ENCODE measurements around the gene CEP350. TPM values are rescaled to one million over a fixed set of nuclear protein-coding genes. Genes with fewer than 3 reads are reported as not detected.

Gene CEP350
- total RNA-seq, 1 experiment from 2014 or later = 17.1 TPM

DNA sequence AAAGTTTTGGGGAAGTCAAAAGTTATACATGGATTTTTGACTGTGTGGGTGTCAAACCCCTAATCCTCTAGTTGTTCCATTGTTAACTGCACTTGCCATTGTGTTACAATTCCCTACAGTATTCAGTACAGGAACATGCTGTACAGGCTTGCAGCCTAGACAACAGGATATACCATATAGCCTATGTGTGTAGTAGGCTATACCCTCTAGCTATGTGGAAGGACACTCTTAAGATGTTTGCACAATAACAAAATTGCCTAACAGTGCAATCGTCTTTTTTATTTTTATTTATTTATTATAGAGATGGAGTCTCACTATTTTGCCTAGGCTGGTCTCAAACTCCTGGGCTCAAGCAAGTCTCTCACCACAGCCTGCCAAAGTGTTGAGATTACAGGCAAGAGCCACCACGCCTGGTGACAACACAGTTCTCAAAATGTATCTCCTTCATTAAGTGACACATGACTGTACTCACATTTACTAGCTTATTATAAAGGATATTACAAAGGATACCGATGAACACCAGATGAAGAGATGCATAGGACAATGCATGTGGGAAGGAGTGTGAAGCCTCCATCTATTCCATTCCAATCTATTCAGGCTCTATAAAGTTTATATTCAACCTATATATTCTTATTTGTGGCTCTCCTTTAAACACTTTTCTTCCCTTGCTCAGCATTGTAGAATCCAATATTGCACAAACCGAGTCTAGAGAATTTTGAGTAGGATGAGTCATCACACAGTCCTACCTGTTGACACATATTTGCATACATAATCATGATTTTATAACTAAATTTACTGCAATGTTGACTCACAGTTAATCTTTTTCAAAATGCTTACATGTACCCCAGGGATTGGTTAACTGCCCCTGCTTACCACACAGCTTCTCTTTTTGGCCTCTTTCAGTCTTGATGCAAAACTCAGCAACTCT, 28.4 kb upstream of the CEP350 start:
- ChIA-PET CTCF (interaction anchor here (0.6 to 0.7 kb wide), 2 partner anchors 58 to 539 kb away, joined by 4 to 6 read pairs; no protein-coding TSS in a partner anchor), POLR2A (ENCODE audit: unreplicated experiment) (interaction anchor here (0.7 kb wide), 1 partner anchor 64 kb away, joined by 3 read pairs; no protein-coding TSS in a partner anchor)
- peak overlapping the region; percentile 31 for H3K4me2 ChIP-seq (ENCODE audit: low read length)
- no peaks in the 10 kb centered on the region for H3K9me3 ChIP-seq (ENCODE audit: low read length)
- no peak for TF ChIP-seq EZH2phosphoT487 (IDR thresholded peaks at IDR 0.05; ENCODE audit: borderline replicate concordance, low read length)
- TF ChIP-seq, protein P1, sequence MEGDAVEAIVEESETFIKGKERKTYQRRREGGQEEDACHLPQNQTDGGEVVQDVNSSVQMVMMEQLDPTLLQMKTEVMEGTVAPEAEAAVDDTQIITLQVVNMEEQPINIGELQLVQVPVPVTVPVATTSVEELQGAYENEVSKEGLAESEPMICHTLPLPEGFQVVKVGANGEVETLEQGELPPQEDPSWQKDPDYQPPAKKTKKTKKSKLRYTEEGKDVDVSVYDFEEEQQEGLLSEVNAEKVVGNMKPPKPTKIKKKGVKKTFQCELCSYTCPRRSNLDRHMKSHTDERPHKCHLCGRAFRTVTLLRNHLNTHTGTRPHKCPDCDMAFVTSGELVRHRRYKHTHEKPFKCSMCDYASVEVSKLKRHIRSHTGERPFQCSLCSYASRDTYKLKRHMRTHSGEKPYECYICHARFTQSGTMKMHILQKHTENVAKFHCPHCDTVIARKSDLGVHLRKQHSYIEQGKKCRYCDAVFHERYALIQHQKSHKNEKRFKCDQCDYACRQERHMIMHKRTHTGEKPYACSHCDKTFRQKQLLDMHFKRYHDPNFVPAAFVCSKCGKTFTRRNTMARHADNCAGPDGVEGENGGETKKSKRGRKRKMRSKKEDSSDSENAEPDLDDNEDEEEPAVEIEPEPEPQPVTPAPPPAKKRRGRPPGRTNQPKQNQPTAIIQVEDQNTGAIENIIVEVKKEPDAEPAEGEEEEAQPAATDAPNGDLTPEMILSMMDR (conservative IDR thresholded peaks at IDR 0.05; ENCODE audit: low read depth, low read length) = no peak
- TF ChIP-seq EZH2 (IDR thresholded peaks at IDR 0.05; ENCODE audit: low read length, unreplicated experiment) = no peak
- no peaks in the 10 kb centered on the region for H3K27me3 ChIP-seq (ENCODE audit: low read length)
- H3K4me3 ChIP-seq (ENCODE audit: low read length) = no peak overlapping the region
- ATAC-seq (peak; percentile 86), DNase-seq (peak; percentile 70)
- intact Hi-C loops (cut with micrococcal nuclease) = loop anchor here (1.0 kb wide), 1 partner anchor 11 kb away; no protein-coding TSS in a partner anchor
- no peak overlapping the region for H2AFZ ChIP-seq (ENCODE audit: low read length)
- H3K9me2 ChIP-seq (replicated peaks; ENCODE audit: low read length) = no peaks in the 10 kb centered on the region
- BruUV-seq (replicated peaks) = no TSS peak
- no peaks in the 10 kb centered on the region for H3K79me2 ChIP-seq (ENCODE audit: low read length)
- H3K9ac ChIP-seq (ENCODE audit: low read length) = no peak overlapping the region
- peak overlapping the region; percentile 45 for H3K27ac ChIP-seq (ENCODE audit: low read length)
- no peaks in the 10 kb centered on the region for H3F3A ChIP-seq (ENCODE audit: low read length, unreplicated experiment)
- peaks cover 14% of the 10 kb centered on the region for H3K4me1 ChIP-seq (ENCODE audit: insufficient read depth, low read length)
- H4K20me1 ChIP-seq (ENCODE audit: low read length) = no peaks in the 10 kb centered on the region
- no peaks in the 10 kb centered on the region for H3K36me3 ChIP-seq (ENCODE audit: low read depth, low read length)

DNA sequence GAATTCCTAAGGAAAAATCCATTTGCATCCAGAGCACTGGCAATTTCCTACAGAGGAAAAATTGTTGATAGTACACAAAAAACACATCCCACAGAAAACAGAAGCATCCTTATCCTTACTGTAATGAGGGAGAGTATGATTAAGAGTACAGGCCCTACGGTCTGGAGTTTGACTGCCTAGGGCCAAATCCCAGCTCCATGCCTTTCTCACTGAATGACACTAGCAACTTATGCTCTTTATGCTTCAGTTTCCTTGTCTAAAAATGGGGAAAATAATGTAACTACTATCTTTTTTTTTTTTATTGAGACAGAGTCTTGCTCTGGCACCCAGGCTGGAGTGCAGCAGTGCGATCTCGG, 27.8 kb upstream of the CEP350 start:
- Histone ChIP-seq H3K9me3 (ENCODE audit: low read length) (no peaks in the 10 kb centered on the region), H3K9ac (ENCODE audit: low read length) (no peak overlapping the region), H3K27ac (ENCODE audit: low read length) (peak overlapping the region; percentile 45), H3K79me2 (ENCODE audit: low read length) (no peaks in the 10 kb centered on the region), H3K4me1 (ENCODE audit: insufficient read depth, low read length) (peaks cover 14% of the 10 kb centered on the region), H3K27me3 (ENCODE audit: low read length) (no peaks in the 10 kb centered on the region), H2AFZ (ENCODE audit: low read length) (no peak overlapping the region), H3K9me2 (replicated peaks; ENCODE audit: low read length) (no peaks in the 10 kb centered on the region), H4K20me1 (ENCODE audit: low read length) (no peaks in the 10 kb centered on the region), H3K36me3 (ENCODE audit: low read depth, low read length) (no peaks in the 10 kb centered on the region), H3K4me3 (ENCODE audit: low read length) (no peak overlapping the region), H3K4me2 (ENCODE audit: low read length) (peak overlapping the region; percentile 31; the same call in 1 of the 2 replicates), H3F3A (ENCODE audit: low read length, unreplicated experiment) (no peaks in the 10 kb centered on the region)
- intact Hi-C loops (cut with micrococcal nuclease) = loop anchor here (1.0 kb wide), 1 partner anchor 12 kb away; no protein-coding TSS in a partner anchor
- POLR2A ChIA-PET (ENCODE audit: unreplicated experiment) = no interaction called here
- ATAC-seq = no peak
- TF ChIP-seq EZH2 (IDR thresholded peaks at IDR 0.05; ENCODE audit: low read length, unreplicated experiment) (no peak), EZH2phosphoT487 (IDR thresholded peaks at IDR 0.05; ENCODE audit: borderline replicate concordance, low read length) (no peak)
- TF ChIP-seq, protein P1 (conservative IDR thresholded peaks at IDR 0.05; ENCODE audit: low read depth, low read length) = no peak
- BruUV-seq (replicated peaks) = TSS peak; percentile 52
- DNase-seq = no peak
- CTCF ChIA-PET = interaction anchor here (0.7 kb wide), 1 partner anchor 59 kb away, joined by 6 read pairs; no protein-coding TSS in a partner anchor

Data from PC-3 (cell line).